Left renal pelvis (tissue), 4 donors: ENCODE results near the gene KTI12. TPM values are rescaled to one million over a fixed set of nuclear protein-coding genes. Genes with fewer than 3 reads are reported as not detected.

ENCODE experiments used
- DNase-seq, 4 donors: peaks; one replicate each; pipeline ENCODE4 v3.0.0-alpha.2; 2013; ENCODE audit warnings: low read depth in 4 of 4, low spot score in 3 of 4
- polyA plus RNA-seq, 4 donors: library from polyadenylated mRNA; unstranded; fragments of 120-200 nt; gene quantifications; one replicate each; pipeline ENCODE4 v1.2.1, GENCODE V29; 2013; ENCODE audit not compliant: insufficient read length in 4 of 4

The KTI12 gene
- polyA plus RNA-seq, 4 donors: 5.6 to 5.9 (median 5.8) TPM

GRCh38 chr1:51989582-51990477, 43.8 kb downstream of the KTI12 start:
- no peak for DNase-seq

DNA sequence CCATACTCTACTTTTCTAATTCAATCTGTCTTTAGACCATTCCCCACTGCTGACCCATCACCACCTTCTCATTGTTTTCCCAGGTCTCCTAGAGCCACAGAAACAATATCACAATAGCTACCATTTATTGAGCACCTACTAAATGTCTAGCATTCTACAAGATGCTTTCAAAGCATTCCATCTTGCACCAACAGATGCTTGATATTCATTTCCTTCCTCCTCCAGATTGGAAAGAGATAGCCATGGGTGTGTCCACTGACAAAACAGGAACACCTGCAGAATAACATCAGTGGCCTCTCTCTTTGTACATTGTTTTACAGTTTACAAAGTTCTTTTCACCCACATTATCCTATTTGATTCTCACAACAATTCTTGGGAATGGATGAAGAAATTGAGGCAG, 45.4 kb downstream of the KTI12 start:
- DNase-seq: no peak

- no peak for DNase-seq
These were observed 46.9 kb downstream of the KTI12 start for GRCh38 chr1:51986718-51987117.

DNA sequence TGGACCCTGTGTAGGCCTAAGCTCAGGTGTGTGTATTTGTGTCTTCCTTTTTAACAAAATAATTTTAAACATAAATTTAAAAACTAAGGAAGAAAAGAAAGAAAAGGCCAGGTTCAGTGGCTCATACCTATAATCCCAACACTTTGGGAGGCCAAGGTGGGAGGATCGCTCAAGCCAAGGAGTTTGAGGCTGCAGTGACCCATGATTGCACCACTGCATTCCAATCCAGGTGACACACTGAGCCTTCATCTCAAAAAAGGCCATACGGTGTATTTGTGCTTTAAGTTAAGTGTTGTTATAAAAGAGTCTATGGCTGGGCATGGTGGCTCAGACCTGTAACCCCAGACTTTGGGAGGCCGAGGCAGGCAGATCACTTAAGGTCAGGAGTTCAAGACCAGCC, 51.4 kb downstream of the KTI12 start:
- no peak for DNase-seq

Other genes with a start within 250 kb of the KTI12 start
- gene NRDC, start 155.1 kb downstream of the KTI12 start, polyA plus RNA-seq: 100 to 1,000 TPM; 113 to 173 (median 134) TPM
- 1 to 10 TPM; 1.6 to 5.8 (median 5.0) TPM for gene RAB3B, start 43.1 kb downstream of the KTI12 start, polyA plus RNA-seq
- gene TXNDC12, start 21.4 kb upstream of the KTI12 start, polyA plus RNA-seq: 10 to 100 TPM; 56.4 to 75.4 (median 70.1) TPM
- gene BTF3L4, start 22.5 kb upstream of the KTI12 start, polyA plus RNA-seq: 10 to 100 TPM; 73.2 to 90.6 (median 82.1) TPM
- gene ZFYVE9, start 108.3 kb upstream of the KTI12 start, polyA plus RNA-seq: 10 to 100 TPM; 30.7 to 40.3 (median 34.9) TPM